IMR-90 (cell line): ENCODE results near the gene ELMOD3. TPM values are rescaled to one million over a fixed set of nuclear protein-coding genes. Genes with fewer than 3 reads are reported as not detected.

Source experiments
- ATAC-seq: fragments of 200-7000 bp; cut with Tn5 transposase; 2 replicates; pipeline ENCODE4 v1.9.1; 2020; ENCODE audit warnings: low read depth, mild to moderate bottlenecking, moderate library complexity
- BruUV-seq: library from RNA; stranded (reverse); fragments of 400-500 nt; replicated peaks from 2 replicates; lab custom pipeline; 2021; lab: Mats Ljungman, UMichigan
- CTCF ChIA-PET: fragments of 300-600 bp; formaldehyde crosslinking; extraction: SDS; loops from one replicate; lab custom pipeline; 2021; ENCODE audit warnings: antibody characterized with exemption; lab: Yijun Ruan, JAX
- POLR2A ChIA-PET: fragments of 300-600 bp; sonication (Branson Sonifier 250); formaldehyde crosslinking; loops from one replicate; lab custom pipeline; 2022; ENCODE audit warnings: antibody characterized with exemption; ENCODE audit not compliant: unreplicated experiment; lab: Charles Lee
- DNase-seq: peaks from one replicate; pipeline ENCODE4 v3.0.0; 2013
- H2AFZ ChIP-seq: replicated peaks from 2 replicates; pipeline ENCODE3; 2013; ENCODE audit warnings: low read length, mild to moderate bottlenecking; ENCODE audit not compliant: poor library complexity
- H2AK5ac ChIP-seq: 2 replicates; pipeline ENCODE4 v1.6.1; 2013; ENCODE audit warnings: low read depth, low read length, inconsistent platforms
- H2AK9ac ChIP-seq: replicated peaks from 2 replicates; pipeline ENCODE3; 2013; ENCODE audit warnings: mild to moderate bottlenecking, low read depth, low read length, moderate library complexity; ENCODE audit not compliant: poor library complexity
- H2BK120ac ChIP-seq: 2 replicates; pipeline ENCODE4 v1.6.1; 2013; ENCODE audit warnings: low read depth, low read length, inconsistent platforms
- H2BK15ac ChIP-seq: 3 replicates; pipeline ENCODE4 v1.6.1; 2013; ENCODE audit warnings: low read depth, low read length, inconsistent platforms
- H2BK20ac ChIP-seq: 2 replicates; pipeline ENCODE4 v1.6.1; 2013; ENCODE audit warnings: low read depth, mild to moderate bottlenecking, inconsistent platforms, low read length, moderate library complexity
- H2BK5ac ChIP-seq: 2 replicates; pipeline ENCODE4 v1.6.1; 2013; ENCODE audit warnings: mild to moderate bottlenecking, low read depth, low read length, inconsistent platforms; ENCODE audit not compliant: poor library complexity, severe bottlenecking
- H3K14ac ChIP-seq: replicated peaks from 2 replicates; pipeline ENCODE4 v1.6.1; 2013; ENCODE audit warnings: low read depth, low read length, inconsistent platforms
- H3K18ac ChIP-seq: 2 replicates; pipeline ENCODE4 v1.6.1; 2013; ENCODE audit warnings: low read depth, low read length, control low read depth
- H3K23ac ChIP-seq: 2 replicates; pipeline ENCODE4 v1.6.1; 2013; ENCODE audit warnings: low read depth, low read length, inconsistent platforms
- H3K27ac ChIP-seq: 2 replicates; pipeline ENCODE4 v1.5.1; 2013; ENCODE audit warnings: mild to moderate bottlenecking, control low read depth, low read length; ENCODE audit not compliant: insufficient read depth
- H3K27me3 ChIP-seq: 2 replicates; pipeline ENCODE4 v1.6.1; 2013; ENCODE audit warnings: low read length; ENCODE audit not compliant: control insufficient read depth, insufficient read depth
- H3K36me3 ChIP-seq: 2 replicates; pipeline ENCODE4 v1.6.1; 2013; ENCODE audit warnings: low read length, mixed read lengths; ENCODE audit not compliant: control insufficient read depth, insufficient read depth
- H3K4ac ChIP-seq: 2 replicates; pipeline ENCODE4 v1.6.1; 2013; ENCODE audit warnings: low read depth, low read length, inconsistent platforms
- H3K4me1 ChIP-seq: 2 replicates; pipeline ENCODE4 v1.6.1; 2013; ENCODE audit warnings: low read length, mixed read lengths; ENCODE audit not compliant: control insufficient read depth, insufficient read depth
- H3K4me2 ChIP-seq: 2 replicates; pipeline ENCODE4 v1.6.1; 2013; ENCODE audit warnings: low read depth, mild to moderate bottlenecking, control low read depth, low read length, moderate library complexity
- H3K4me3 ChIP-seq: 2 replicates; pipeline ENCODE4 v1.5.1; 2013; ENCODE audit warnings: low read depth, mild to moderate bottlenecking, control low read depth, low read length, moderate library complexity; ENCODE audit not compliant: insufficient read depth
- H3K56ac ChIP-seq: 2 replicates; pipeline ENCODE4 v1.6.1; 2013; ENCODE audit warnings: low read length, inconsistent platforms; ENCODE audit not compliant: insufficient read depth; ENCODE audit errors: extremely low read depth
- H3K79me1 ChIP-seq, 2 experiments: 2 replicates each; pipeline ENCODE4 v1.6.1; 2013; ENCODE audit warnings: low read length in 2 of 2, inconsistent platforms in 1 of 2, low read depth in 1 of 2
- H3K9ac ChIP-seq: 2 replicates; pipeline ENCODE4 v1.6.1; 2013; ENCODE audit warnings: low read depth, low read length, control low read depth
- H3K9me1 ChIP-seq: 2 replicates; pipeline ENCODE4 v1.6.1; 2013; ENCODE audit warnings: low read length, inconsistent platforms; ENCODE audit not compliant: insufficient read depth
- H3K9me3 ChIP-seq: 2 replicates; pipeline ENCODE4 v1.6.1; 2013; ENCODE audit warnings: low read length; ENCODE audit not compliant: control insufficient read depth, insufficient read depth
- H4K20me1 ChIP-seq: 2 replicates; pipeline ENCODE4 v1.6.1; 2013; ENCODE audit warnings: low read length, inconsistent platforms; ENCODE audit not compliant: insufficient read depth
- H4K5ac ChIP-seq: 2 replicates; pipeline ENCODE4 v1.6.1; 2013; ENCODE audit warnings: mild to moderate bottlenecking, low read depth, low read length, control low read depth
- H4K8ac ChIP-seq, 2 experiments: 2 replicates each; pipeline ENCODE4 v1.6.1; 2013; ENCODE audit warnings: low read depth in 2 of 2, low read length in 2 of 2, control low read depth in 1 of 2, inconsistent platforms in 1 of 2
- H4K91ac ChIP-seq: 2 replicates; pipeline ENCODE4 v1.6.1; 2013; ENCODE audit warnings: low read depth, low read length, inconsistent platforms; ENCODE audit not compliant: insufficient read depth
- MXI1 ChIP-seq: IDR thresholded peaks from 2 replicates; pipeline ENCODE4 v1.6.1; 2012; ENCODE audit warnings: low read depth, mild to moderate bottlenecking, low read length, moderate library complexity, borderline replicate concordance
- NFE2L2 ChIP-seq: fragments of 150-350 bp; IDR thresholded peaks from 2 replicates; pipeline ENCODE4 v1.6.1; 2016; ENCODE audit warnings: low read depth, mild to moderate bottlenecking, low read length
- RAD21 ChIP-seq: IDR thresholded peaks from 2 replicates; pipeline ENCODE4 v1.6.1; 2012; ENCODE audit warnings: low read length, improper control_type of control experiment
- WGBS, 2 experiments: methylation state at CpG; one replicate each; pipeline versions ENCODE4 v1.1.5 to v1.1.7; 2013; ENCODE audit warnings: missing lambda C conversion rate in 2 of 2; ENCODE audit not compliant: insufficient read length in 1 of 2; ENCODE audit errors: extremely low coverage in 2 of 2; 5-methylcytosine and 5-hydroxymethylcytosine counted together
- dilution Hi-C: fragments of 300-500 bp; cut with HindIII; formaldehyde crosslinking; loops from one replicate; pipeline ENCODE4 v1.14.3; 2018; ENCODE audit warnings: low sequenced_read_pairs; ENCODE audit not compliant: unreplicated experiment
- in situ Hi-C: fragments of 300-500 bp; cut with MboI; formaldehyde crosslinking; loops from 3 replicates; pipeline ENCODE4 v1.14.3; 2019; ENCODE audit warnings: low sequenced_read_pairs, inconsistent platforms, mixed read lengths
- intact Hi-C: fragments of 100-400 bp; cut with micrococcal nuclease; formaldehyde crosslinking; loops from 2 replicates; pipeline ENCODE4 v1.10.0; 2022
- polyA plus RNA-seq, 3 experiments: library from polyadenylated mRNA; depleted of rRNA; stranded (reverse); fragments of >200 nt; gene quantifications; 2 replicates each; pipeline ENCODE4 v1.2.3, GENCODE V29; 2012; ENCODE audit warnings: low replicate concordance in 1 of 3
- total RNA-seq: library from RNA; depleted of rRNA; stranded (reverse); fragments of >200 nt; gene quantifications from 2 replicates; pipeline ENCODE4 v1.2.3, GENCODE V29; 2012
- TF ChIP-seq, protein P1 (sequence below): conservative IDR thresholded peaks from 2 replicates; pipeline ENCODE4 v1.5.1; 2012; ENCODE audit warnings: mild to moderate bottlenecking, low read depth, low read length, improper control_type of control experiment
- TF ChIP-seq, protein P2 (sequence below): fragments of 150-350 bp; IDR thresholded peaks from 2 replicates; pipeline ENCODE4 v1.6.1; 2016; ENCODE audit warnings: low read depth, mild to moderate bottlenecking, low read length, moderate library complexity, borderline replicate concordance

ELMOD3 gene
- total and polyA plus RNA-seq, 2 of the 4 experiments (the other 2 are of a cell fraction), result 13.1 to 20.7 TPM

DNA sequence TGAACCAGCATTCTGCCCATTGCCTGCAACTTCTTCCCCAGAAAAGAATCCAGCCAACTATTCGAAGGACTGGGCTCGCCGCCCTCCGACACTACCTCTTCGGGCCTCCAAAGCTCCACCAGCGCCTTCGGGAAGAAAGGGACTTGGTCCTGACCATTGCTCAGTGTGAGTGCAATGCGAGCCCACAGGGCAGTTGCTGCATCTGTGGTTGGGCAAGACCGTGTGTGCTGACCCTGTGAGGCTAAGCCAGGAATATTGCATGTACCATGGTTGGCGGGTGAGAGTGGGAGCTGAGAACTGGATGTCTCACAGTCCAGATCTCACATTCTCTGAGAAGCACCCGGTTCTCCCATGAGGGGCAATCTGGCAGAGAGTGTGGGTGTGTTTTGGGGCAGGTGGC, 16.5 kb downstream of the ELMOD3 start:
- Histone ChIP-seq H3K23ac (no peak overlapping the region), H3K9ac (no peak overlapping the region), H3K9me3 (no peaks in the 10 kb centered on the region), H3K36me3 (peaks cover 7% of the 10 kb centered on the region), H2BK5ac (no peak overlapping the region), H2AK5ac (no peak overlapping the region), H3K18ac (no peak overlapping the region), H4K91ac (no peak overlapping the region), H4K8ac (no peak overlapping the region), H2AK9ac (no peak overlapping the region), H2BK15ac (no peak overlapping the region), H3K56ac (no peak overlapping the region), H3K4me2 (no peak overlapping the region), H3K14ac (no peak overlapping the region), H4K20me1 (no peaks in the 10 kb centered on the region), H3K79me1 (no peaks in the 10 kb centered on the region), H2AFZ (no peak overlapping the region), H3K27me3 (no peaks in the 10 kb centered on the region), H3K27ac (no peak overlapping the region), H4K5ac (no peak overlapping the region), H3K4me1 (peaks cover 3% of the 10 kb centered on the region; the same call in 1 of the 2 replicates), H3K4ac (no peak overlapping the region), H3K9me1 (peaks cover 11% of the 10 kb centered on the region), H2BK20ac (no peak overlapping the region), H3K4me3 (no peak overlapping the region), H2BK120ac (no peak overlapping the region)
- BruUV-seq, result no TSS peak
- TF ChIP-seq, protein P1, sequence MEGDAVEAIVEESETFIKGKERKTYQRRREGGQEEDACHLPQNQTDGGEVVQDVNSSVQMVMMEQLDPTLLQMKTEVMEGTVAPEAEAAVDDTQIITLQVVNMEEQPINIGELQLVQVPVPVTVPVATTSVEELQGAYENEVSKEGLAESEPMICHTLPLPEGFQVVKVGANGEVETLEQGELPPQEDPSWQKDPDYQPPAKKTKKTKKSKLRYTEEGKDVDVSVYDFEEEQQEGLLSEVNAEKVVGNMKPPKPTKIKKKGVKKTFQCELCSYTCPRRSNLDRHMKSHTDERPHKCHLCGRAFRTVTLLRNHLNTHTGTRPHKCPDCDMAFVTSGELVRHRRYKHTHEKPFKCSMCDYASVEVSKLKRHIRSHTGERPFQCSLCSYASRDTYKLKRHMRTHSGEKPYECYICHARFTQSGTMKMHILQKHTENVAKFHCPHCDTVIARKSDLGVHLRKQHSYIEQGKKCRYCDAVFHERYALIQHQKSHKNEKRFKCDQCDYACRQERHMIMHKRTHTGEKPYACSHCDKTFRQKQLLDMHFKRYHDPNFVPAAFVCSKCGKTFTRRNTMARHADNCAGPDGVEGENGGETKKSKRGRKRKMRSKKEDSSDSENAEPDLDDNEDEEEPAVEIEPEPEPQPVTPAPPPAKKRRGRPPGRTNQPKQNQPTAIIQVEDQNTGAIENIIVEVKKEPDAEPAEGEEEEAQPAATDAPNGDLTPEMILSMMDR, result no peak
- TF ChIP-seq MXI1 (no peak), RAD21 (no peak), NFE2L2 (no peak)
- TF ChIP-seq, protein P2, sequence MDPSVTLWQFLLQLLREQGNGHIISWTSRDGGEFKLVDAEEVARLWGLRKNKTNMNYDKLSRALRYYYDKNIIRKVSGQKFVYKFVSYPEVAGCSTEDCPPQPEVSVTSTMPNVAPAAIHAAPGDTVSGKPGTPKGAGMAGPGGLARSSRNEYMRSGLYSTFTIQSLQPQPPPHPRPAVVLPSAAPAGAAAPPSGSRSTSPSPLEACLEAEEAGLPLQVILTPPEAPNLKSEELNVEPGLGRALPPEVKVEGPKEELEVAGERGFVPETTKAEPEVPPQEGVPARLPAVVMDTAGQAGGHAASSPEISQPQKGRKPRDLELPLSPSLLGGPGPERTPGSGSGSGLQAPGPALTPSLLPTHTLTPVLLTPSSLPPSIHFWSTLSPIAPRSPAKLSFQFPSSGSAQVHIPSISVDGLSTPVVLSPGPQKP, result no peak
- ChIA-PET CTCF (no interaction called here), POLR2A (no interaction called here)
- 100% methylated on average over 8 of the region's 11 CpGs; no CpG with 5 or more reads in 1 of the 2 experiments for WGBS, 2 experiments
- in situ Hi-C loops, result no loop called here
- ATAC-seq, result no peak
- no peak for DNase-seq
- intact Hi-C loops, result no loop called here
- dilution Hi-C loops, result no loop called here
